Astrocyte of the cerebellum (primary cell): ENCODE measurements around the gene RIC1.
"Not testable (repeated sequence)": the region's sequence is repeated elsewhere in the genome, so short reads cannot be mapped to it uniquely, and the experiment has no call there.

Source experiments
- DNase-seq: peaks from one replicate; pipeline ENCODE4 v3.0.0-alpha.2; 2011; ENCODE audit warnings: low read depth
- H3K4me3 ChIP-seq: 2 replicates; pipeline ENCODE4 v1.5.1; 2011; ENCODE audit warnings: mild to moderate bottlenecking, low read depth, low read length, moderate library complexity
- CTCF ChIP-seq: IDR thresholded peaks from 2 replicates; pipeline ENCODE4 v1.5.1; 2012; ENCODE audit warnings: low read length, low read depth, moderate library complexity, mild to moderate bottlenecking; ENCODE audit errors: missing control alignments
- in situ Hi-C: cut with HindIII; loops from 2 replicates; pipeline ENCODE4 v1.10.0; 2017; ENCODE audit warnings: low sequenced_read_pairs

The RIC1 gene

GRCh38 chr9:5712651-5713390, 83.9 kb downstream of the RIC1 start:
- no peak for DNase-seq
- no peak for TF ChIP-seq CTCF
- H3K4me3 ChIP-seq: no peak overlapping the region
- in situ Hi-C loops: no loop called here

GRCh38 chr9:5714501-5715401, 85.8 kb downstream of the RIC1 start:
- DNase-seq: peak; percentile 3
- no peak overlapping the region for H3K4me3 ChIP-seq
- in situ Hi-C loops: no loop called here
- peak; percentile 56 for TF ChIP-seq CTCF

- no peak for TF ChIP-seq CTCF
- no peak overlapping the region for H3K4me3 ChIP-seq
- in situ Hi-C loops: no loop called here
- DNase-seq: no peak
Observed at GRCh38 chr9:5715548-5716127, 86.7 kb downstream of the RIC1 start.

- DNase-seq, H3K4me3 ChIP-seq, in situ Hi-C loops: not testable (repeated sequence)
Observed at GRCh38 chr9:5717434-5717833, 88.5 kb downstream of the RIC1 start.

- no peak for TF ChIP-seq CTCF
- DNase-seq: no peak
- in situ Hi-C loops: no loop called here
- H3K4me3 ChIP-seq: no peak overlapping the region
Observed at GRCh38 chr9:5718296-5719032, 89.6 kb downstream of the RIC1 start.

GRCh38 chr9:5719100-5719926, 90.4 kb downstream of the RIC1 start:
- DNase-seq: no peak
- no peak overlapping the region for H3K4me3 ChIP-seq
- no peak for TF ChIP-seq CTCF
- in situ Hi-C loops: no loop called here
